Adrenal gland (tissue), 12 donors: Measurements from ENCODE around the gene JTB. TPM values are rescaled to one million over a fixed set of nuclear protein-coding genes. Genes with fewer than 3 reads are reported as not detected.

ENCODE experiments used
- DNase-seq, 7 donors: peaks; one replicate each; pipeline ENCODE4 v3.0.0-alpha.2; 2019 to 2020
- H3K27ac ChIP-seq, 5 donors: fragments of 200-600 bp; sonication (generic) in 4 of 5; 1 replicate in 3 of 5; 2 replicates in 2 of 5; pipeline versions ENCODE4 v1.5.1 to v1.8.0; 2016 to 2020; ENCODE audit warnings: mild to moderate bottlenecking in 1 of 5
- H3K27me3 ChIP-seq: fragments of 200-600 bp; 2 replicates; pipeline ENCODE4 v1.8.0; 2021
- H3K36me3 ChIP-seq, 2 donors: fragments of 200-600 bp; replicated peaks in 1 of 2; 1 replicate in 1 of 2; 2 replicates in 1 of 2; pipeline versions ENCODE4 v1.5.1 to v1.8.0; 2018 to 2022
- H3K4me1 ChIP-seq, 2 donors: fragments of 200-600 bp; replicated peaks in 1 of 2; 1 replicate in 1 of 2; 2 replicates in 1 of 2; pipeline versions ENCODE4 v1.5.1 to v1.8.0; 2018 to 2021
- H3K4me3 ChIP-seq, 4 donors: fragments of 200-600 bp; sonication (generic) in 3 of 4; one replicate each; pipeline ENCODE4 v1.5.1; 2016 to 2018
- H3K9me3 ChIP-seq, 3 donors: fragments of 200-600 bp; sonication (generic) in 1 of 3; replicated peaks in 1 of 3; 1 replicate in 2 of 3; 2 replicates in 1 of 3; pipeline versions ENCODE4 v1.5.1 to v1.8.0; 2016 to 2021
- POLR2A ChIP-seq, 2 donors: fragments of 450-650 bp; IDR thresholded peaks; one replicate each; pipeline ENCODE4 v1.6.1; 2017; ENCODE audit warnings: antibody characterized with exemption in 2 of 2, mild to moderate bottlenecking in 2 of 2, moderate library complexity in 1 of 2
- WGBS, 4 donors: extraction: QIAGEN DNeasy Blood & Tissue Kit in 2 of 4; methylation state at CpG; one replicate each; pipeline versions ENCODE4 v1.1.5 to v1.1.7; 2013 to 2017; 5-methylcytosine and 5-hydroxymethylcytosine counted together
- intact Hi-C, 2 donors: fragments of 100-400 bp; cut with DNase I; formaldehyde crosslinking; loops; one replicate each; pipeline versions ENCODE4 v1.14.1 to v1.15.0; 2022 to 2023
- polyA plus RNA-seq, 3 donors: library from polyadenylated mRNA; stranded (reverse); fragments of 200-250 nt in 2 of 3; fragments of 350-450 nt in 1 of 3; fragmentation: Illumina TruSeq in 1 of 3; extraction: RNeasy Lipid Tissue Mini Kit (QIAGEN cat#74804) in 1 of 3; gene quantifications; one replicate each; pipeline ENCODE4 v1.2.3, GENCODE V29; 2013 to 2014
- total RNA-seq, 9 donors: library from RNA; depleted of rRNA in 4 of 9; stranded (reverse); fragments of >200 nt in 4 of 9; fragments of 120-200 nt in 1 of 9; fragmentation: NEBNext Ultra II Directional in 1 of 9; extraction: Animal tissue kit (Norgen Biotek cat#: 25700) in 1 of 9; gene quantifications; one replicate each; pipeline versions ENCODE4 v1.1.0 to v1.2.4, GENCODE V29; 2013 to 2023
- TF ChIP-seq, protein P1 (sequence below), 6 experiments: fragments of 450-650 bp in 4 of 6; fragments of 200-600 bp in 2 of 6; sonication (generic) in 1 of 6; IDR thresholded peaks; 1 replicate in 5 of 6; 2 replicates in 1 of 6; pipeline versions ENCODE4 v1.5.1 to v1.8.0; 2016 to 2021; ENCODE audit warnings: antibody characterized with exemption in 6 of 6, mild to moderate bottlenecking in 2 of 6, moderate library complexity in 1 of 6
- donor health status: healthy with polysubstance abuse.
- donor health status: Bipolar disorder and iron deficiency.
- donor health status: DM: yes; HTN: yes; CAD: no.
- donor health status: DM: no; HTN: no; CAD: no.
- donor health status: DM: no; HTN: no; CAD: no.
- donor health status: DM: yes; HTN: yes; CAD: no.

JTB gene
- total and polyA plus RNA-seq, 12 donors: 68.3 to 327 (median 140) TPM

DNA sequence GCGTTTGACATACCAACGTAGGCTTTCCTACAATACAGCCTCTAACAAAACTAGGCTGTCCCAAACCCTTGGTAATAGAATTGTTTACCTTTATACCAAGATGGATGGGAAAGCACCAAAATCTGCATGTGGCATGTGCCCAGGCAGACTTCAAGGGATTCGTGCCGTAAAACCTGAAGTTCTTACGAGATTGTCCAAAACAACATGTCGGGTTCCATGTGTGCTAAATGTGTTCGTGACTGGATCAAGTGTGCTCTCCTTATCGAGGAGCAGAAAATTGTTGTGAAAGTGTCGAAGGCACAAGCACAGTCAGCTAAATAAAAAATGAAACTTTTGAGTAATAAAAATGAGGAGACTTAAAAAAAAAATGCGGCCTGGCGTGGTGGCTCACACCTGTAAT, 18.2 kb upstream of the JTB start:
- H3K27me3 ChIP-seq: no peaks in the 10 kb centered on the region
- DNase-seq: no peak
- peaks cover 0 to 40% of the 10 kb centered on the region in 2 donors for H3K36me3 ChIP-seq
- no peak overlapping the region for H3K4me3 ChIP-seq
- H3K4me1 ChIP-seq: peaks cover 10 to 26% of the 10 kb centered on the region in 2 donors
- 92 to 97% (median 95%) methylated on average over 11 of the region's 11 CpGs for WGBS, 4 donors
- intact Hi-C loops: no loop called here
- H3K9me3 ChIP-seq: no peaks in the 10 kb centered on the region
- no peak for TF ChIP-seq POLR2A (IDR thresholded peaks at IDR 0.05)
- TF ChIP-seq, protein P1, sequence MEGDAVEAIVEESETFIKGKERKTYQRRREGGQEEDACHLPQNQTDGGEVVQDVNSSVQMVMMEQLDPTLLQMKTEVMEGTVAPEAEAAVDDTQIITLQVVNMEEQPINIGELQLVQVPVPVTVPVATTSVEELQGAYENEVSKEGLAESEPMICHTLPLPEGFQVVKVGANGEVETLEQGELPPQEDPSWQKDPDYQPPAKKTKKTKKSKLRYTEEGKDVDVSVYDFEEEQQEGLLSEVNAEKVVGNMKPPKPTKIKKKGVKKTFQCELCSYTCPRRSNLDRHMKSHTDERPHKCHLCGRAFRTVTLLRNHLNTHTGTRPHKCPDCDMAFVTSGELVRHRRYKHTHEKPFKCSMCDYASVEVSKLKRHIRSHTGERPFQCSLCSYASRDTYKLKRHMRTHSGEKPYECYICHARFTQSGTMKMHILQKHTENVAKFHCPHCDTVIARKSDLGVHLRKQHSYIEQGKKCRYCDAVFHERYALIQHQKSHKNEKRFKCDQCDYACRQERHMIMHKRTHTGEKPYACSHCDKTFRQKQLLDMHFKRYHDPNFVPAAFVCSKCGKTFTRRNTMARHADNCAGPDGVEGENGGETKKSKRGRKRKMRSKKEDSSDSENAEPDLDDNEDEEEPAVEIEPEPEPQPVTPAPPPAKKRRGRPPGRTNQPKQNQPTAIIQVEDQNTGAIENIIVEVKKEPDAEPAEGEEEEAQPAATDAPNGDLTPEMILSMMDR (IDR thresholded peaks at IDR 0.05): no peak
- no peak overlapping the region for H3K27ac ChIP-seq

- intact Hi-C loops: no loop called here
- no peak overlapping the region for H3K4me3 ChIP-seq
- H3K36me3 ChIP-seq: peaks cover 0 to 40% of the 10 kb centered on the region in 2 donors
- H3K4me1 ChIP-seq: peaks cover 10 to 28% of the 10 kb centered on the region in 2 donors
- WGBS, 4 donors: 82 to 88% (median 85%) methylated on average over 3 of the region's 3 CpGs
- H3K27me3 ChIP-seq: no peaks in the 10 kb centered on the region
- H3K27ac ChIP-seq: no peak overlapping the region
- H3K9me3 ChIP-seq: no peaks in the 10 kb centered on the region
- DNase-seq: no peak
- no peak for TF ChIP-seq POLR2A (IDR thresholded peaks at IDR 0.05)
- TF ChIP-seq, protein P1 (IDR thresholded peaks at IDR 0.05): no peak
Measured at GRCh38 chr1:153995202-153995601, 17.7 kb upstream of the JTB start.

- H3K4me3 ChIP-seq: peak overlapping the region in 2 of 4 donors; percentile 69 to 70
- H3K27ac ChIP-seq: peak overlapping the region in 3 of 5 donors; percentile 88 to 98 (median 96)
- no peaks in the 10 kb centered on the region for H3K27me3 ChIP-seq
- no peaks in the 10 kb centered on the region for H3K9me3 ChIP-seq
- DNase-seq: no peak
- 79 to 92% (median 89%) methylated on average over 2 of the region's 2 CpGs for WGBS, 4 donors
- peaks cover 0 to 40% of the 10 kb centered on the region in 2 donors for H3K36me3 ChIP-seq
- TF ChIP-seq, protein P1 (IDR thresholded peaks at IDR 0.05): no peak
- TF ChIP-seq POLR2A (IDR thresholded peaks at IDR 0.05): no peak
- intact Hi-C loops: no loop called here
- H3K4me1 ChIP-seq: peaks cover 10 to 33% of the 10 kb centered on the region in 2 donors
Measured at GRCh38 chr1:153991806-153992205, 14.3 kb upstream of the JTB start.

GRCh38 chr1:153991151-153991630, 13.7 kb upstream of the JTB start:
- Histone ChIP-seq H3K27ac (peak overlapping the region in 4 of 5 donors; percentile 84 to 98 (median 92)), H3K4me3 (peak overlapping the region; percentile 25 to 87 (median 70)), H3K27me3 (no peaks in the 10 kb centered on the region), H3K9me3 (no peaks in the 10 kb centered on the region), H3K36me3 (peaks cover 0 to 40% of the 10 kb centered on the region in 2 donors), H3K4me1 (peaks cover 10 to 39% of the 10 kb centered on the region in 2 donors)
- WGBS, 4 donors: 5 to 8% (median 6%) methylated on average over 9 of the region's 9 CpGs
- no peak for DNase-seq
- intact Hi-C loops: no loop called here
- no peak for TF ChIP-seq POLR2A (IDR thresholded peaks at IDR 0.05)
- TF ChIP-seq, protein P1 (IDR thresholded peaks at IDR 0.05): no peak
